ENCODE results near the gene USP6NL. TPM values are rescaled to one million over a fixed set of nuclear protein-coding genes. Genes with fewer than 3 reads are reported as not detected.

The USP6NL gene
- total RNA-seq, 1 donor from 2014 or later, result 24.3 TPM

DNA sequence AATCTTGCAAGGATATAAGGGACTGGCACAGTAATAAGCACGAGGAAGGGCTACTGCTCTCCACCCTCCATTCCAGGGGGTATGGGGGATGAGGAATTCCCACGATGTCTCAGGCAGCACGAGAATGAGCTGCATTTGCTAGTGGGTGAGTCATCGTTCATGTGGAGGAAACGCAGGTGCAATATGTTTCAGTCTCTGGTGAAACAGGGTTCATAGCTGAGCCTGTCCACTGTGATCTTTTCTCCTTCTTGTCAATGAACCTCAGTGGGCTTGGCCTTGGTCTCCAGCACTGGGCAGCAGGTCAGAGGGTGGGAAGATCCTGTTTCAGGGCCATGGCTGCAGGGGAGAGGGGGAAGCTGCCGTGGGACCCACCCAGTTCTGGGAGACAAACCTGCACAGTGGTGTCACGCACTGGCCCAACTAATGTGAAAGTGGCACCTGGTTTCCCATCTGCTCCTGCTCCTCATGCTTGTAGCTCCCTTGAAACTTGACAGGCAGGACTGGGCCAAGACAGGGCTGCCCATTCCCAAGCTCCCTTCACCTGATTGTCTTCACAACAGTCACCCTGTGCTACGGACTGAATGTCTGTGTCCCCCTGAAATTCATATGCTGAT lies 181.9 kb downstream of the USP6NL start:
- no peak for DNase-seq (ENCODE audit: extremely low read depth, low read depth, low spot score)

DNA sequence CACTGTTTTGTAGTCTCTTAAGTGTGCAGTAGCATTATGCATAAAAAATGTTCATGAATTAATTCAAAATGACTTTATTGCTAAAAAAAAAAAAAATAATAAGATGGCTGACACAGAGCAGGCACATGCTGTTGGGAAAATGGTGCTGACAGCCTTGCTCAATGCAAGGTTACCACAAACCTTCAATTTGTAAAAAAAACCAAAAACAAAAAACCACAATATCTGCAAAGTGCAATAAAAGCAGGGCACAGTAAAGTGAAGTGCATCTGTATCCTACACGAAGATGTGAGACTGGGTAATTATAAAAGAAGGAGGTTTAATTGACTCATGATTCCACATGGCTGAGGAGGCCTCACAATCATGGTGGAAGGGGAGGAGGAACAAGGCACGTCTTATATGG lies 185.8 kb downstream of the USP6NL start:
- DNase-seq (ENCODE audit: extremely low read depth, low read depth, low spot score), result no peak

DNA sequence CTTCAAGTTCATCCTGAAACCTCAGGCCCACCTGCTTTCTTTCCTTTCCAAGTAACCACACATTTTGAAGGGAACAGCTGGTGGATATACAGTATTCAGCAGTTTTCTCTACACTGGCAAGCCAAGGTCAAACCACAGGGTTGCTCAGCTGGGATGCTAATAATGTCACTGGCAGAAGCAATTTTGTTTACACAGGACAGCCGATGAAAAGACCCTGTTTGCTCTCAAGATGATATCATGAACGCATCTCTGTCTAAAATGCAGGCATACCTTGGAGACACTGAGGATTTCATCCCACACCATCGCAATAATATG lies 186.2 kb downstream of the USP6NL start:
- no peak for DNase-seq (ENCODE audit: extremely low read depth, low read depth, low spot score)

DNA sequence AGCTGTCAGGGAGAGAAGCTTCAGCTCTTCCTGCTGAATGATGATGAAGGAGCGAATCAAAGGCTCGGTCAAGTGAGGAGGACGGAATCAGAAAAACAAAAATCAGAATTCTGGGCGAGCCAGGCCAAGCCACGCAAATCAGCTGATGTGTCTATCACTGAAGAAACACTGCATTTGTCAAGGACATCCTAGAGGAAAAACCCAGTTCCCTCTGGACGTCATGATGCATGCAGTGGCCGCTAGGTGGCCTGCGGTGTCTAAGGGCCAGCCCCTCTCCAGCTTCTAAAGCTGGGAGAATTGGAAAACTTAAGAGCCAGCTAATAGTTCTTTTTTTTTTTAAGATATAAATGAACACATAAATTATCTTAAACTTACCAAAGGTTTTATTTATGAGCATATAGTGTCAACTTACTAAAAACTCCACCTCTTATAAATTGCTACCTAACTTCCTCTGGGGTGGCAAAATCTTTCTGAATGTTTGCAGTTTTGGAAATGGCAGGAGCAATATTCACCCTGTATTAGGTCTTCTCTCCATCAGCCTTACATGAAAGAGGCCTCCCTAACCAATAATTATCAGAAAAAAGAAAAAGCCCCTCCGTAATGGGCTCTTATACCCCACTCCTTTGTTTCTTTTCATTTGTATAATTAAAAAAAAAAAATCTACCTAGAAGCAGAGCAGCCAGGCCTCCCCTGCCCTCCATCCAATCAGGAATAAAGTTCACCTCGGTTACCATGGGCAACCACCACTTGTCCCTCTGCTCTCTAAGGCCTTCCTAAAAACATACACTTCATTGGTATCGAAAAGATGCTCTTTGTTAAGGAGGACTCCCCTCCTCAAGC lies 186.8 kb downstream of the USP6NL start:
- DNase-seq (ENCODE audit: extremely low read depth, low read depth, low spot score), result peak; percentile 12

DNA sequence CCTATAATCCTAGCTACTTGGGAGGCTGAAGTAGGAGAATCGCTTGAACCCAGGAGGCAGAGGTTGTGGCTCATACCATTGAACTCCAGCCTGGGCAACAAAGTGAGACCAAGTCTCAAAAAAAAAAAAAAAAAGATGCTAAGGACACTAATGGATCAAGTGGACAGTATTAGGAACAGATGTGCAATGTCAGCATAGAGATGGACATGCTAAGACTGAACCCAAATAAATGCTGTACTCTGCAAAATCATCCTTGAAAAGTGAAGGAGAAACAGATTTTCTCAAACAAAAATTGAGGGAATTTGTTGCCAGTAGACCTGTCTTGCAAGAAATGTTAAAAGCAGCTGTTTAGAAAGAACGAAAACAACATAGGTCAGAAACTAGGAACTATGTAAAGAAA lies 194.5 kb downstream of the USP6NL start:
- DNase-seq (ENCODE audit: extremely low read depth, low read depth, low spot score), result no peak

DNA sequence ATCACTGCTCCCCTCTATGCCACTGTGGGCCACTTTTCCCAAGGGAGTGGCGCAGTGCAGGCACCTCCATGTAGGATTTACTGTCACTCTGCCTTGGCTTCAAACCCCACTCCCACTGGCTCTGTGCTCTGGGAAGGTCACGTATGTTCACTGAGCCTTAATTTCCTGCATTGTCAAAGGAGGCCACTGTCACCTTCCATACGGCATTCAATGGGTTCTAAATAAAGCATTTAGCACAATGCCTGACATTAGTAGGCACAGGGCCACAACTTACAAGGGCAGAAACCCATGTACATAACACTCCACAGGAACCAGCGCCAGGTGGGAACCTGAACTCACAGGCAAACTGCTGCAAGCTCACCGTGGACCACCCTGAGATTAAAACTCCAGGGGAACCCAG lies 196.4 kb downstream of the USP6NL start:
- no peak for DNase-seq (ENCODE audit: extremely low read depth, low read depth, low spot score)

DNA sequence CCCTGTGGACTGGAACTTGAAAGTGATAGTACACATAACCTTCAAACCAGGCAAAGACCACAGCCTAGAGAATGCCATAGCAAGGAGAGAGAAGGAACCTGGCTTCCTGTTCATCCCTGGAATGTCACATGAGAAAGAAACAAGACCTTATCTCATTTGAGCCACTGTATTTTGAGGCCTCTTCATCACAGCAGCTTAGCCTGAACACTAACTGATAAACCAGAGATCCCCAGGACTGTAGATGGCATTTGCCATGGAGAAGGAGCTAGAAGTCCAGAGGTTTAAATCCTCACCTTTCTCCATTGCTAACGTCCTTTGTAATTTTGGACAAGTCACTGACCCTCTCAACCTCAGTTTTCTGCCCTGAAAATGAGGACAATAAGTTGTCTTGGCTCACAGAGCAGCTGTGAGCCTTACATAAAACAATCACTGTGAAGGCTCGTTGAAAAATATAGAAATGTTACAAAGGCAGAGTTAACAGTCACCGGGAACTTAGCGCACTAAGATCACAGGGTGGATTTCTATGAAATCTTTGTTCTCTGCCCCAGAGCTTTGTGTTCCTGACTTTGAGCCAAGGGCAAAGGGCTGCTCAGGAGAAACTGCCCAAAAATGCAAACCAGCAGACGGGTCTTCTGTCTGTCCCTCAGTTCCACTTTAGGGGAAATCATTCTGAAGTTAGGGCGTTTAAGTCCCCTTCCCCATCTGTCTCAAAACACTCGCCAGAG lies 197.0 kb downstream of the USP6NL start:
- no peak for DNase-seq (ENCODE audit: extremely low read depth, low read depth, low spot score)

DNA sequence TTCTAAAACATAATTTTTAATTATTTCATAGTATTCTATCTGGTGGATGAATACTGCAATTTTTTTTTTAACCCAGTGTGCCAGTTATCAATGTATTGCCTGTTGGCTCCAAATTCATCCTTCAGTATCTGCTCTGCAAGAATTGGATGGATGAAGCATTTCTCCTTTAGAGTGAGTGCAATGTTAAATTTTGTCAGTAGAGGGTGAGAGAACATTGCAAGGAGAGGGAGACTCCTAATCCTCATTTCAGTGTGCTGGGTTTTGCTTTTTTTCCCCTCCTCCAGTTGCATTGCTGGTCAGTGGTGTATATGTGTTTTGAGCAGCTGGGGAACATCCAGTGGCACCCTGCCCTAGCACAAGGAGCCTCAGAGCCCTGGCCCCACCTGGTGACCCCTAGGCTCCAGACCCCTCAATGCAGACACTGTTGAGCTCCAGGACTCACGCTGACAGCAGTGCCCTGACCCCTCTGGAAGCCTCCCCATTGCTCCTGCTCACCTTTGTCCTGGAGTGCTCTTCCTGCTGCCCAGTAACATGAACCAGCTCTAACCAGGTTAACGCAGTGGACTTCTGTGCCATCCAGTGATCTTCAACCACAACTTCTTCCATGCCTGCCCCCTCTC lies 199.4 kb downstream of the USP6NL start:
- DNase-seq (ENCODE audit: extremely low read depth, low read depth, low spot score), result no peak

DNA sequence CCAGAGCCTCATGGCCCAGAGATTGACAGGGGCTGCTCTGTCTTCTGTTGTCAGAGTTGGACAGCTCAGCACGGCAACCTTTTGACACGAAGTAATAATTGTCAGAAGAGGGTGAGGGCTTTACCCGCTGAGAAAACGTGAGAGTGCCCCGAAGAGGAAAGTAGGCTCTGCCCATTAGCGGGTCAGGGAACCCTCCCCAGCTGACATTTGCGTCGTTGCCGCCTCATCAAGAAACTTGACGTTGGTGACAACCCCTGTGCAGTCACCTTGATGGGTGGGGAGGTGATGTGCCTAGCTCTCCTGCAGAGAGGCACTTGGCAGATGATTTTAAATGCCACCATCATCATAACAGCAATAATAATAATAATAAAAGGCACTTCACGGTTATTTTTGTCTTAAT lies 202.1 kb downstream of the USP6NL start:
- DNase-seq (ENCODE audit: extremely low read depth, low read depth, low spot score), result no peak

DNA sequence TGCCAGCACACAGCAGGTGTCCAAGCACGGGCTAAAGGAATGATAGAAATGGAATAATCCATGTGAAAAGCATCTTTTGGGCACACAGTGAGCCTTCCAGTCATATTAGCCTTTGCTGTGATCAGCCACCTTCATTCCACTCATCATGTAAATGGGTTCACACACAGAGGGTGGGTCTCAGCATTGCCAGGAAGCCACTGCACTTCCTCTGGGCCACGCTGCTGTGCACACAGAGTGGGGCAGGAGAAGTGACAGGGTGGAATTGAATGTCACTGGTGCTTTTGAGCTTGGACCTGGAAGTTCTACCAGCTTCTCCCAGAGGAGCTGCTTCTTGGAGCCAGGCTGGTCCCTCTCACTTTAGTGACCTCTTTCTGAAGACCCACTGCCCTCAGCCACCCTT lies 203.5 kb downstream of the USP6NL start:
- DNase-seq (ENCODE audit: extremely low read depth, low read depth, low spot score), result no peak

DNA sequence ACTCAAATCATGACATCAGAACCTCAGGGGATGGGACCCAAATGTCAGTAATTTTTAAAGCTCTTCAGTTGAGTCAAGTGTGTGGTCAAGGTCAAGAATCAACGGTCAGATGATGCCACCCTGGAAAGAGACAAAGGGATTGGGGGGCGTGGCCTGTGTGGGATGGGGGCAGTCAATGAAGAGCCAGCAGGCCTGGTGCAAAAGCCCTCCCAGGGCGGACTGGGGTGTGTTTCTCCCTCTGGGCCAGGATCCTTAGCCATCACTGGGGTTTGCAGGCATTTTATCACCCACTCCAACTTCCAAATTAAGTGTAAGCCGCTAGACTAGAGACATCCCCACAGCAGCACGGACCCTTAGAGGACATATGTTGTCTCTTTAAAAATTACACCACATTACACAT lies 204.7 kb downstream of the USP6NL start:
- DNase-seq (ENCODE audit: extremely low read depth, low read depth, low spot score), result no peak

DNA sequence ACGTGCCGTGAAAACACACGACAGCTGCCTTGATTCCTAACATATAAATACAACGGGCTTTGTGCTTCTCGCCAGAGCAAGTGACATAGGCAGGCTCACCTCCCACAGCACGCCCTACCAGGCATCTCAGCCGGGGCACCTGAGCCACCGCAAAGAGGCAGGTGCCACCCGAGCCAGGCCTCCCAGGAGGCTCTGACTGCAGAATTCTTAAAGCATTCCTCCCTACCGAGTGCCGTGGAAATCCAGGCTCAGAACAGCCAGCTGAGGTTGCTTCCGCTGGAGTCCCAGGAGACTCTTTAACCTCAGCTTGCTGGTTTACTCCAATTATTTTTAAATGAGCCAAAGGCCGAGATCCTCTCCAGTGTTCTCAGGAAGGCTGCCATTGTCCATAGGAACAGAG lies 206.5 kb downstream of the USP6NL start:
- no peak for DNase-seq (ENCODE audit: extremely low read depth, low read depth, low spot score)

Other genes starting within 250 kb of the USP6NL start
- 3.7 and 7.1 TPM in 2 replicates for gene ECHDC3, start 130.7 kb upstream of the USP6NL start, total RNA-seq
- gene PROSER2, start 211.7 kb upstream of the USP6NL start, total RNA-seq, result 12.7 and 17.1 TPM in 2 replicates